ENCODE results near the gene RAPGEF1.

RAPGEF1 gene

DNA sequence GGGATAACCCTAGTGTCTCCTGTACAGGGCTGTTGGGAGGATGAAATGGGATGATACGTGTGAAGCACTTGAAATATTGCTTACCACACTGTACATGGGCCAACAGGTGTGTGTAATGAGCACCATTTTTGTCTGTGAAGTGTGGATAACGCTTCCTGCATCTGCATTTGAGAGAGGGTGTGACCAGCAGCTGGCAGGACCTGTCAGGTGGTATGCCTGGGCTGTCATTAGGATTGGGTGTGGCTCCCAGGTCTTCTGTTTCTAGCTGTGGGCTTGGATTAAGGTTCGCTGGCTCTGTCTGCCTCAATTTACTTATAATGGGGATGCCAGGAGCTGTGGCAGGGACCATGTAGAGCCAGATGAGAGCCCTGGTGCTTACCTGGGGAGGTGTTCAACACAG, 120.2 kb downstream of the RAPGEF1 start:
- ChIA-PET POLR2A (no interaction called here), CTCF (interaction anchor here (1.1 to 1.2 kb wide), 3 partner anchors 9 to 121 kb away, joined by 4 to 5 read pairs (median 4); partner anchors contain the start of gene RAPGEF1)
- H3K4me3 ChIP-seq (ENCODE audit: low read depth, low read length) = no peak overlapping the region
- DNase-seq (ENCODE audit: low read depth, low spot score) = no peak
- TF ChIP-seq, protein P1, sequence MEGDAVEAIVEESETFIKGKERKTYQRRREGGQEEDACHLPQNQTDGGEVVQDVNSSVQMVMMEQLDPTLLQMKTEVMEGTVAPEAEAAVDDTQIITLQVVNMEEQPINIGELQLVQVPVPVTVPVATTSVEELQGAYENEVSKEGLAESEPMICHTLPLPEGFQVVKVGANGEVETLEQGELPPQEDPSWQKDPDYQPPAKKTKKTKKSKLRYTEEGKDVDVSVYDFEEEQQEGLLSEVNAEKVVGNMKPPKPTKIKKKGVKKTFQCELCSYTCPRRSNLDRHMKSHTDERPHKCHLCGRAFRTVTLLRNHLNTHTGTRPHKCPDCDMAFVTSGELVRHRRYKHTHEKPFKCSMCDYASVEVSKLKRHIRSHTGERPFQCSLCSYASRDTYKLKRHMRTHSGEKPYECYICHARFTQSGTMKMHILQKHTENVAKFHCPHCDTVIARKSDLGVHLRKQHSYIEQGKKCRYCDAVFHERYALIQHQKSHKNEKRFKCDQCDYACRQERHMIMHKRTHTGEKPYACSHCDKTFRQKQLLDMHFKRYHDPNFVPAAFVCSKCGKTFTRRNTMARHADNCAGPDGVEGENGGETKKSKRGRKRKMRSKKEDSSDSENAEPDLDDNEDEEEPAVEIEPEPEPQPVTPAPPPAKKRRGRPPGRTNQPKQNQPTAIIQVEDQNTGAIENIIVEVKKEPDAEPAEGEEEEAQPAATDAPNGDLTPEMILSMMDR (IDR thresholded peaks at IDR 0.05; ENCODE audit: insufficient read depth, low read length, missing control alignments) = no peak

DNA sequence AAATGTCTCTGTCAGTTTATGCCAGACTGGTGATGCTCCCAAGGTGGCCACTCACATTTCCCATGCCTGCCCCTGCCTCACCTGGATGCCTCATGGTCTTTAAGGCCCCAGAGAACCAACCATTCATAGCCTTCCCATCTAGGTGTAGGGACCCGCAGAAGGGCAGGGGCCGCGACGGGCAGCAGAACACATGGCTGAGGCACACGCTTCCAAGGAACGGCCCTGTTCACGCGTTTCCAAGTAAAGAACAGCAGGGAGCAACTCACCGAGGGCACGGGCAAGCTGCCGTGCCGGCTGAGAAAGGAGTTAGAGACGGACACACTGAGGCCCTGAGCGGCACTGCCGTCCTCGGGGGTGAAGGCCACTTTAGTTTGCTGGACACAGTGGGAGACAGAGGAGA, 121.1 kb downstream of the RAPGEF1 start:
- H3K4me3 ChIP-seq (ENCODE audit: low read depth, low read length) = no peak overlapping the region

DNA sequence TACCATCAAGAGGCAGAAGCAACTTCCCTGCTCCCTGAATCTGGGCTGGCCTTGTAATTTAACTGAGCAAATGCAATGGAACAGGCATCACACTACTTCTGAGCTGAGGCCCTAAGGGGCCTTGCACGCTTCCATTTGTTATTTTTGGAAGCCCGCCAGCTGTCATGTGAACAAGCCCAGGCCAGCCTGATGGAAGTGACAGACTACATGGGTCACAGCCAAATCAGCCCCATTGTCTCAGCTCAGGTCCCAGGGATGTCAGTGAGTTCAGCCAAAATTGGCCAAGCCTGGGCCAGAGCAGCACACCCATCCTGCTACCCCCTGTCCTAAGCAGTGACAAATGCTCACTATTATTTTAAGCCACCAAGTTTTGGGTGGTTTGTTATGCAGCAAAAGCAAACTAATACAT, 121.8 kb downstream of the RAPGEF1 start:
- CTCF ChIA-PET = no interaction called here
- DNase-seq (ENCODE audit: low read depth, low spot score) = no peak
- H3K4me3 ChIP-seq (ENCODE audit: low read depth, low read length) = no peak overlapping the region
- POLR2A ChIA-PET = no interaction called here
- TF ChIP-seq, protein P1 (IDR thresholded peaks at IDR 0.05; ENCODE audit: insufficient read depth, low read length, missing control alignments) = no peak

More for the DNA sequence above, 121.1 kb downstream of the RAPGEF1 start:
- TF ChIP-seq, protein P1 (IDR thresholded peaks at IDR 0.05; ENCODE audit: insufficient read depth, low read length, missing control alignments) = no peak
- no peak for DNase-seq (ENCODE audit: low read depth, low spot score)
- POLR2A ChIA-PET = no interaction called here
- CTCF ChIA-PET = no interaction called here

DNA sequence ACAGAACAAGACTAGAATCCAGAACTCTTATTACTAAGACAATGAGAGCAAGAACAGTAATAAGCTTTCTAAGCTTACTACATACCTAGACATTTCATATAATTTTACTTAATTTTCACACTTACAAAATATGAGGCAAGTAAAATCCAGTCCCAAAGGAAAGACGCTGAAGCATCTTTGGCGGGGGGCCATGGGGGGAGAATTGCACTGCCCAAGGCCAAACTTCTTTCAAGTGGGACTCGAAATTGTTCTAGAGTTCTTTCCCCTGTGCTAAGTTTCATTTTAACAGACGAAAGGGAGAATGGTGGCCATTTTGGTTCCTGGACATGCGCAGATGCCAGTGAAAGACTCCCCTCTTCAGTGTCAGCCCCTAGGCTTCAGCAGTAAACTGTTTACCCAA, 122.3 kb downstream of the RAPGEF1 start:
- POLR2A ChIA-PET = no interaction called here

DNA sequence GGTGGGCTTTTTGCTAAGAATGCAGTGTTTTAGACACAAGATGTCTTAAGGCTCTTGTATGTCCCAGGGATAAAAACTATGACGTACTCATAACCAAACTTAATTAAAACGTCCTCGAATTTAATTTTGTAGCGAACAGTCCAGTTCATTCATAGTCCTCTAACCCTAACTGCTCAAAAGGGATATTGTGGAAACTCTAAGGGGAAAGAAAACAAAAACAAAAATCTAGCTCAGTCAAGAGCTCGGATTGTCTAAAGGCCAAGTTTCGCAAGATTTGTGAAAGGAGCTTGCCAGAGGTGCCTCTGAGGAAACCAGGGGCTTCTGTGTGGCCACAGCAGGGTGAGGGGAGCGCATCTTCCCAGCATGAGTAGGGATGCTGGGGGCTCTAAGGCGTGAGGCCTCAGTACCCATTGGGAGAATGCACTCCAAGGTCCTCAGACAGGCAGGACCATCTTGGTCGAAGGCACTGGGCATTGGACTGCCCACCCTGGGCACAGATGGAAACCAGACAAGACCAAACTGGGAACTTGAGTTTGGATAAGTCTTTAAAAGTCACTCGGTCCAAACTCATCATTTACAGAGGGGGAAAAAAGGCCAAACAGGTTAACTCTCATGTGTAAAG, 122.8 kb downstream of the RAPGEF1 start:
- DNase-seq (ENCODE audit: low read depth, low spot score) = no peak
- no peak overlapping the region for H3K4me3 ChIP-seq (ENCODE audit: low read depth, low read length)
- CTCF ChIA-PET = interaction anchor here (2.1 kb wide), 1 partner anchor 123 kb away, joined by 6 read pairs; the partner anchor contains the start of gene RAPGEF1
- POLR2A ChIA-PET = no interaction called here
- TF ChIP-seq, protein P1 (IDR thresholded peaks at IDR 0.05; ENCODE audit: insufficient read depth, low read length, missing control alignments) = no peak

More for the DNA sequence above, 122.3 kb downstream of the RAPGEF1 start:
- no peak overlapping the region for H3K4me3 ChIP-seq (ENCODE audit: low read depth, low read length)
- CTCF ChIA-PET = interaction anchor here (2.1 kb wide), 1 partner anchor 123 kb away, joined by 6 read pairs; the partner anchor contains the start of gene RAPGEF1
- DNase-seq (ENCODE audit: low read depth, low spot score) = no peak
- TF ChIP-seq, protein P1 (IDR thresholded peaks at IDR 0.05; ENCODE audit: insufficient read depth, low read length, missing control alignments) = no peak

DNA sequence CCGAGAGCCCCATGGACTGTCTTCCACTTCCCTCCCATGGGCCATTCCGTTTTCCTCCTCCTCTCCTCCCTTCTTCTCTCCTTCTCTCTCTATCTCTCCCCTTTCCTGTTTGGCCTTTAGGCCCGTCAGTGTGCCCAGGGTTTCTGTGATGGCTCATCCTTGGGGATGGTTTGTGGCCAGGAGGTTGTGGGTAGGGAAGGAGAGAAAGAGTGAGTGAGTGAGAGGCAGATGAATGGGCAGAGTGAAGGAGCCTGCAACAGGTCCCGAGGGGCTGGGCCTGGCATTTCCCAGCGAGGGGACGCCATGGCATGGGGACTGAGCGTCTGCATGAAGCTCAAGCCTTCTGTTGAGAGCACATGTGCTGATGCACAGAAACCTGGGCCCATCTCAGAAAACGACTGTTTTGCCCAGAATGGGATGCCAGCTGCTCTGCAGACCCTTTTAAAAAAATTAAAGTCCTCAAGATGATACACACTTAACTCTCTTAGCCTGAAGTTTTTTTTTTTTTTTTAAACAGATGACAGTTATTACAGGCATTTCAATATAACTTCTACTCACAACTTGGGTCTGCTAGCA, 125.4 kb downstream of the RAPGEF1 start:
- ChIA-PET CTCF (interaction anchor here (2.1 kb wide), 1 partner anchor 10 kb away, joined by 5 read pairs; no protein-coding TSS in a partner anchor), POLR2A (no interaction called here)
- TF ChIP-seq, protein P1 (IDR thresholded peaks at IDR 0.05; ENCODE audit: insufficient read depth, low read length, missing control alignments) = no peak
- no peak overlapping the region for H3K4me3 ChIP-seq (ENCODE audit: low read depth, low read length)
- DNase-seq (ENCODE audit: low read depth, low spot score) = no peak
